Measurements from ENCODE around the gene LPP. TPM values are rescaled to one million over a fixed set of nuclear protein-coding genes. Genes with fewer than 3 reads are reported as not detected.
A peak's percentile ranks its signal among the peaks of the same experiment; 100 is the strongest.

LPP gene
- total RNA-seq, 1 donor from 2014 or later: 222 TPM

Small RNA genes lying within 50 kb of the gene (microRNA-seq; reads per million reads assigned to microRNA genes)
- 14,076 reads per million, percentile 97 among the genes with 10 or more reads in this experiment for gene MIR28
